ENCODE measurements around the gene TMEM108. TPM values are rescaled to one million over a fixed set of nuclear protein-coding genes. Genes with fewer than 3 reads are reported as not detected.

The TMEM108 gene
- total RNA-seq, 4 donors from 2014 or later: 2.6 to 9.2 (median 4.6) TPM

GRCh38 chr3:133136114-133137041 is 98.2 kb downstream of the TMEM108 start:
- Histone ChIP-seq H3K4me3 (replicated peaks in 1 of 3) (no peak overlapping the region), H3K9me3 (no peaks in the 10 kb centered on the region), H3K4me1 (no peaks in the 10 kb centered on the region), H3K36me3 (no peaks in the 10 kb centered on the region), H3K27me3 (no peaks in the 10 kb centered on the region), H3K27ac (no peak overlapping the region)
- no peak for TF ChIP-seq POLR2A (IDR thresholded peaks at IDR 0.05)
- no peak for TF ChIP-seq CTCF (IDR thresholded peaks at IDR 0.05)
- intact Hi-C loops (cut with DNase I): no loop called here
- DNase-seq: no peak
- 87 to 94% methylated on average over 2 of the region's 2 CpGs for WGBS, 2 donors

- intact Hi-C loops (cut with DNase I): no loop called here
- Histone ChIP-seq H3K9me3 (no peaks in the 10 kb centered on the region), H3K4me1 (no peaks in the 10 kb centered on the region), H3K36me3 (no peaks in the 10 kb centered on the region), H3K4me3 (replicated peaks in 1 of 3) (no peak overlapping the region), H3K27ac (no peak overlapping the region), H3K27me3 (no peaks in the 10 kb centered on the region)
- WGBS, 2 donors: 83 to 84% methylated on average over 12 of the region's 12 CpGs
- no peak for DNase-seq
- TF ChIP-seq CTCF (IDR thresholded peaks at IDR 0.05) (no peak), POLR2A (IDR thresholded peaks at IDR 0.05) (no peak)
Observed at GRCh38 chr3:133137042-133137996, 99.1 kb downstream of the TMEM108 start.

- intact Hi-C loops (cut with DNase I): no loop called here
- Histone ChIP-seq H3K36me3 (no peaks in the 10 kb centered on the region), H3K4me3 (replicated peaks in 1 of 3) (no peak overlapping the region), H3K27me3 (no peaks in the 10 kb centered on the region), H3K4me1 (no peaks in the 10 kb centered on the region), H3K27ac (no peak overlapping the region), H3K9me3 (no peaks in the 10 kb centered on the region)
- TF ChIP-seq CTCF (IDR thresholded peaks at IDR 0.05) (no peak), POLR2A (IDR thresholded peaks at IDR 0.05) (no peak)
- WGBS, 2 donors: 62 to 94% methylated on average over 1 of the region's 1 CpG
- DNase-seq: no peak
Observed at GRCh38 chr3:133138017-133138416, 99.8 kb downstream of the TMEM108 start.

GRCh38 chr3:133152056-133152455 is 113.9 kb downstream of the TMEM108 start:
- Histone ChIP-seq H3K27ac (no peak overlapping the region), H3K27me3 (no peaks in the 10 kb centered on the region), H3K4me3 (replicated peaks in 1 of 3) (no peak overlapping the region), H3K4me1 (no peaks in the 10 kb centered on the region), H3K9me3 (no peaks in the 10 kb centered on the region), H3K36me3 (no peaks in the 10 kb centered on the region)
- no peak for DNase-seq
- TF ChIP-seq CTCF (IDR thresholded peaks at IDR 0.05): no peak
- TF ChIP-seq POLR2A (IDR thresholded peaks at IDR 0.05): no peak
- intact Hi-C loops (cut with DNase I): no loop called here
- WGBS, 2 donors: 54 to 57% methylated on average over 2 of the region's 2 CpGs

Measured in thyroid gland (tissue), 4 donors.